Measurements from ENCODE around the gene STARD7.

The STARD7 gene

DNA sequence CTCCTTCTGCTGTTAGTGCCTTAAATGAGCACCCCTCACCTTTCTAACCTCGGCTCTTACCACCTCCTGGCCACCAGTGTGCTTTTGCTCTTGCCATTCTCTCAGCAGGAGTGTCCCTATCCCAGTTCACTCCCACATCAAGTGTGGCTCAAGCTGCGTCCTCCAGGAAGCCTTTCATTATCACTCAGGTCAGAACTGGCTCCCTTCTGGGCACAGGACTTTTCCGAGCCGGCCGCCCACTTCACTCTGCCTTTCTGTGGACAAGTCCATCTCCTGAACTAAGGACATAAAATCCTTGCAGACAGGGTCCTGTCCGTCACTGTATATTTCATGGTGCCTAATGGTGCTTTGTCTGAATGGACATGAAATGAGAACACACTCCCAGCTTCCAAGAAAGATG is 41.6 kb upstream of the STARD7 start:
- H3K36me3 ChIP-seq (ENCODE audit: control insufficient read depth, low read length) = peaks cover 44% of the 10 kb centered on the region
- H3K4me3 ChIP-seq (ENCODE audit: low read length) = no peak overlapping the region
- H3K4me1 ChIP-seq (ENCODE audit: control insufficient read depth, low read length) = peaks cover 15% of the 10 kb centered on the region
- no peak overlapping the region for H3K27ac ChIP-seq (ENCODE audit: low read depth, low read length)
- no peaks in the 10 kb centered on the region for H3K79me2 ChIP-seq (ENCODE audit: control insufficient read depth, low read length)
- H3K9me3 ChIP-seq (ENCODE audit: control insufficient read depth, insufficient read depth, low read length) = no peaks in the 10 kb centered on the region
- no peaks in the 10 kb centered on the region for H3F3A ChIP-seq (ENCODE audit: control insufficient read depth, insufficient read depth)
- no peak overlapping the region for H3K4me2 ChIP-seq (ENCODE audit: low read length)
- H4K20me1 ChIP-seq (ENCODE audit: control insufficient read depth, insufficient read depth, low read depth, low read length) = no peaks in the 10 kb centered on the region
- H3K27me3 ChIP-seq (ENCODE audit: control insufficient read depth, low read length) = no peaks in the 10 kb centered on the region
- TF ChIP-seq, protein P1, sequence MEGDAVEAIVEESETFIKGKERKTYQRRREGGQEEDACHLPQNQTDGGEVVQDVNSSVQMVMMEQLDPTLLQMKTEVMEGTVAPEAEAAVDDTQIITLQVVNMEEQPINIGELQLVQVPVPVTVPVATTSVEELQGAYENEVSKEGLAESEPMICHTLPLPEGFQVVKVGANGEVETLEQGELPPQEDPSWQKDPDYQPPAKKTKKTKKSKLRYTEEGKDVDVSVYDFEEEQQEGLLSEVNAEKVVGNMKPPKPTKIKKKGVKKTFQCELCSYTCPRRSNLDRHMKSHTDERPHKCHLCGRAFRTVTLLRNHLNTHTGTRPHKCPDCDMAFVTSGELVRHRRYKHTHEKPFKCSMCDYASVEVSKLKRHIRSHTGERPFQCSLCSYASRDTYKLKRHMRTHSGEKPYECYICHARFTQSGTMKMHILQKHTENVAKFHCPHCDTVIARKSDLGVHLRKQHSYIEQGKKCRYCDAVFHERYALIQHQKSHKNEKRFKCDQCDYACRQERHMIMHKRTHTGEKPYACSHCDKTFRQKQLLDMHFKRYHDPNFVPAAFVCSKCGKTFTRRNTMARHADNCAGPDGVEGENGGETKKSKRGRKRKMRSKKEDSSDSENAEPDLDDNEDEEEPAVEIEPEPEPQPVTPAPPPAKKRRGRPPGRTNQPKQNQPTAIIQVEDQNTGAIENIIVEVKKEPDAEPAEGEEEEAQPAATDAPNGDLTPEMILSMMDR (IDR thresholded peaks at IDR 0.05; ENCODE audit: low read depth, low read length, poor library complexity, severe bottlenecking) = no peak
- no peak for TF ChIP-seq EZH2phosphoT487 (IDR thresholded peaks at IDR 0.05; ENCODE audit: borderline replicate concordance, low read length)
- H3K9me2 ChIP-seq (replicated peaks; ENCODE audit: control insufficient read depth, low read length) = no peaks in the 10 kb centered on the region

DNA sequence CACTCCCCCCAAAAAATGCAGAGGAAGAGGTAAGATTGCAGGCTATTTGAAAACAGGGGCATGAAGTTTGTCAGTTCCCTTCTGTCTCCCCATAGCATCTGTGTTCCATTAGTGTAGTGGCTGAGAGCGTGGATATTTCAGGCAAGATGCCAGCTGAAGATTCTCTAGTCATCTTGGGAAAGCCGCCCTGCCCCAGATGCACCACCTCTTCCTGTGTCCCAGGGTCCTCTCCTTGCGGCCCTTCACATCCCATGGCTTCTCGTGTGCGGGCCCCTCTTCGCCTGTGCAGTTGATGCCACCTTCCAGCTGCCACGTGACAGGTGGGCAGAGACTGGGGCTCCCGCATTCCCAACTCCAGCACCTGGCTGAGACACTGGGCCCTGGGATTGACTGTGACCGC is 41.0 kb upstream of the STARD7 start:
- Histone ChIP-seq H3F3A (ENCODE audit: control insufficient read depth, insufficient read depth) (no peaks in the 10 kb centered on the region), H3K27me3 (ENCODE audit: control insufficient read depth, low read length) (no peaks in the 10 kb centered on the region), H3K9me2 (replicated peaks; ENCODE audit: control insufficient read depth, low read length) (no peaks in the 10 kb centered on the region), H3K4me3 (ENCODE audit: low read length) (no peak overlapping the region), H3K4me2 (ENCODE audit: low read length) (no peak overlapping the region), H3K27ac (ENCODE audit: low read depth, low read length) (no peak overlapping the region), H3K9me3 (ENCODE audit: control insufficient read depth, insufficient read depth, low read length) (no peaks in the 10 kb centered on the region), H3K36me3 (ENCODE audit: control insufficient read depth, low read length) (peaks cover 39% of the 10 kb centered on the region), H3K79me2 (ENCODE audit: control insufficient read depth, low read length) (no peaks in the 10 kb centered on the region), H4K20me1 (ENCODE audit: control insufficient read depth, insufficient read depth, low read depth, low read length) (no peaks in the 10 kb centered on the region), H3K4me1 (ENCODE audit: control insufficient read depth, low read length) (peaks cover 20% of the 10 kb centered on the region)
- TF ChIP-seq EZH2phosphoT487 (IDR thresholded peaks at IDR 0.05; ENCODE audit: borderline replicate concordance, low read length) = no peak
- TF ChIP-seq, protein P1 (IDR thresholded peaks at IDR 0.05; ENCODE audit: low read depth, low read length, poor library complexity, severe bottlenecking) = no peak

DNA sequence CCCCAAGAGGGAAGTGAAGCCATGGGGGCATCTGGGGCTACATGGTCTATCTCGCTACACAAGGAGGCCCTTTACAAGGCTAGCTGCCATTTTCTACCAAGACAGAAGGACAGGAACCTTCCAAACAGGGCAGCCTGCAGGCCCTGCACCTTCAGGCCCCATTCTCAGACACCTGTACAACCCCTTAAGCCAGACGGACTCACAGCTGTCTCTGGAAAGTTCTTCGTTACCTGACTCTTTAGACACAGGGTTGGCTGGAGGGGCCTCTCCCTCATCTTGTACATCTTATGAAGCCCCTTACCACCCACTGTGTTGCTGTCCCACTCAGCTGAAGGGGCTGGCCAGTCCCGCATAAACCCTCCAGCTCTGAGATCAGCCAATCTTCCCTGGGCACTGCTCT is 40.0 kb upstream of the STARD7 start:
- no peak overlapping the region for H3K27ac ChIP-seq (ENCODE audit: low read depth, low read length)

More for the DNA sequence above, 40.0 kb upstream of the STARD7 start:
- H3K27me3 ChIP-seq (ENCODE audit: control insufficient read depth, low read length) = no peaks in the 10 kb centered on the region
- no peaks in the 10 kb centered on the region for H3K79me2 ChIP-seq (ENCODE audit: control insufficient read depth, low read length)
- no peaks in the 10 kb centered on the region for H3F3A ChIP-seq (ENCODE audit: control insufficient read depth, insufficient read depth)
- H4K20me1 ChIP-seq (ENCODE audit: control insufficient read depth, insufficient read depth, low read depth, low read length) = no peaks in the 10 kb centered on the region
- H3K4me2 ChIP-seq (ENCODE audit: low read length) = no peak overlapping the region
- peaks cover 29% of the 10 kb centered on the region for H3K36me3 ChIP-seq (ENCODE audit: control insufficient read depth, low read length)
- TF ChIP-seq, protein P1 (IDR thresholded peaks at IDR 0.05; ENCODE audit: low read depth, low read length, poor library complexity, severe bottlenecking) = no peak
- TF ChIP-seq EZH2phosphoT487 (IDR thresholded peaks at IDR 0.05; ENCODE audit: borderline replicate concordance, low read length) = no peak
- no peaks in the 10 kb centered on the region for H3K9me3 ChIP-seq (ENCODE audit: control insufficient read depth, insufficient read depth, low read length)
- no peak overlapping the region for H3K4me3 ChIP-seq (ENCODE audit: low read length)
- H3K9me2 ChIP-seq (replicated peaks; ENCODE audit: control insufficient read depth, low read length) = no peaks in the 10 kb centered on the region
- H3K4me1 ChIP-seq (ENCODE audit: control insufficient read depth, low read length) = peaks cover 24% of the 10 kb centered on the region
